Lung (tissue), 13 donors: ENCODE results near the gene GSTK1. TPM values are rescaled to one million over a fixed set of nuclear protein-coding genes. Genes with fewer than 3 reads are reported as not detected.

Source experiments
- ATAC-seq: fragments of 200-7000 bp; cut with Tn5 transposase; one replicate; pipeline ENCODE4 v1.9.1; 2020; ENCODE audit warnings: moderate number of reproducible peaks; ENCODE audit not compliant: insufficient read depth, low FRiP score
- DNase-seq, 3 donors: peaks; one replicate each; pipeline ENCODE4 v3.0.0-alpha.2; 2013 to 2017
- H3K27ac ChIP-seq, 2 donors: one replicate each; pipeline ENCODE4 v1.5.1; 2013; ENCODE audit warnings: mild to moderate bottlenecking in 2 of 2, moderate library complexity in 2 of 2, control low read depth in 1 of 2, inconsistent platforms in 1 of 2, low read depth in 1 of 2, low read length in 1 of 2
- H3K27me3 ChIP-seq, 3 donors: one replicate each; pipeline ENCODE4 v1.5.1; 2013; ENCODE audit warnings: low read length in 2 of 3; ENCODE audit not compliant: control insufficient read depth in 3 of 3, insufficient read depth in 3 of 3
- H3K36me3 ChIP-seq, 4 donors: one replicate each; pipeline ENCODE4 v1.5.1; 2013; ENCODE audit warnings: low read length in 4 of 4, mild to moderate bottlenecking in 1 of 4, moderate library complexity in 1 of 4; ENCODE audit not compliant: control insufficient read depth in 4 of 4, insufficient read depth in 4 of 4
- H3K4me1 ChIP-seq, 5 donors: one replicate each; pipeline ENCODE4 v1.5.1; 2013; ENCODE audit warnings: low read length in 5 of 5, mild to moderate bottlenecking in 2 of 5, moderate library complexity in 1 of 5; ENCODE audit not compliant: control insufficient read depth in 5 of 5, insufficient read depth in 5 of 5
- H3K4me3 ChIP-seq: one replicate; pipeline ENCODE4 v1.5.1; 2013; ENCODE audit warnings: mild to moderate bottlenecking, control low read depth, moderate library complexity
- H3K9ac ChIP-seq, 2 donors: one replicate each; pipeline ENCODE4 v1.5.1; 2013; ENCODE audit warnings: low read length in 2 of 2, control low read depth in 1 of 2; ENCODE audit not compliant: insufficient read depth in 1 of 2
- H3K9me3 ChIP-seq, 4 donors: one replicate each; pipeline ENCODE4 v1.5.1; 2013; ENCODE audit warnings: low read length in 3 of 4, mild to moderate bottlenecking in 1 of 4, moderate library complexity in 1 of 4; ENCODE audit not compliant: control insufficient read depth in 4 of 4, insufficient read depth in 3 of 4
- CTCF ChIP-seq: IDR thresholded peaks from 2 replicates; pipeline ENCODE4 v1.5.1; 2012; ENCODE audit warnings: mild to moderate bottlenecking; ENCODE audit errors: control extremely low read depth, extremely low read depth
- WGBS, 2 donors: extraction: QIAGEN DNeasy Blood & Tissue Kit; methylation state at CpG; one replicate each; pipeline ENCODE4 v1.1.7; 2013; 5-methylcytosine and 5-hydroxymethylcytosine counted together
- polyA plus RNA-seq, 2 donors: library from polyadenylated mRNA; stranded (reverse); fragments of 200-250 nt; gene quantifications; one replicate each; pipeline ENCODE4 v1.2.1, GENCODE V29; 2013
- small RNA-seq: library from RNA; depleted of rRNA; stranded (forward); fragments of <200 nt; gene quantifications from one replicate; pipeline ENCODE3, GENCODE V24; 2014; ENCODE audit warnings: low replicate concordance
- total RNA-seq, 2 donors: library from RNA; depleted of rRNA in 1 of 2; stranded (reverse); fragments of >200 nt in 1 of 2; gene quantifications; one replicate each; pipeline ENCODE4 v1.2.1, GENCODE V29; 2014 to 2021
- donor health status: control.
- donor health status: control.
- donor health status: Bipolar disorder and iron deficiency.
- donor health status: healthy.
- donor health status: DM: yes; HTN: yes; CAD: no.

Gene GSTK1
- total and polyA plus RNA-seq, 4 donors: 110 to 130 (median 119) TPM

DNA sequence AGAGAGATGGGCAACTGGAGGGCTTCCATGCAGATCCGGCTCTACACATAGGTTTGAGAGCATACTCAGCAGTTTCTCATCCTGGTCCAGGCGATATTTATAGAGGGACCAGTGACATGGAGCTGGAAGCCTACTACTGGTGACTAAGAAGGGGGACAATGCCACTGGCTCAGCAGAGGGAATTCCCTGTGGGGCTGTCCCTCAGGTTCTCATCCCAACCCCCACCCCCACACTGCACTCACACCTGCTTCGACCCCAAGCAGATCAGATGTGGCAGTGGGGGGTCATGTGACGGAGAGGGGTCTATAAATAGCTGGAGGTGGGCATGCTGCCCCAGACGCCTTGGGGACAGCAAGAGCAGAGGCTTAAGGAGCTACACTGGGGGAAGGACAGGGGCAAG is 52.5 kb downstream of the GSTK1 start, which contains the start of gene CLCN1:
Gene CLCN1, plus strand, starts transcription at position 336 of the 400 bp plus-strand sequence. CDS start 102 bp downstream, outside the sequence.
- H3K36me3 ChIP-seq: no peaks in the 10 kb centered on the region
- 88 to 93% methylated on average over 5 of the region's 5 CpGs for WGBS, 2 donors
- no peak within 1 kb of the TSS for H3K4me3 ChIP-seq
- H3K9me3 ChIP-seq: no peaks in the 10 kb centered on the region
- H3K4me1 ChIP-seq: no peaks in the 10 kb centered on the region
- ATAC-seq (no peak), DNase-seq (no peak)
- no peak within 1 kb of the TSS for H3K27ac ChIP-seq
- no peaks in the 10 kb centered on the region for H3K27me3 ChIP-seq
- no peak within 1 kb of the TSS for H3K9ac ChIP-seq
- no peak for TF ChIP-seq CTCF

GRCh38 chr7:143316492-143316891 is 53.3 kb downstream of the GSTK1 start:
- Histone ChIP-seq H3K4me1 (no peaks in the 10 kb centered on the region), H3K27ac (no peak overlapping the region), H3K27me3 (no peaks in the 10 kb centered on the region), H3K9me3 (no peaks in the 10 kb centered on the region), H3K4me3 (no peak overlapping the region), H3K9ac (no peak overlapping the region), H3K36me3 (no peaks in the 10 kb centered on the region)
- DNase-seq (no peak), ATAC-seq (no peak)
- no peak for TF ChIP-seq CTCF
- 33 to 49% methylated on average over 4 of the region's 4 CpGs for WGBS, 2 donors

DNA sequence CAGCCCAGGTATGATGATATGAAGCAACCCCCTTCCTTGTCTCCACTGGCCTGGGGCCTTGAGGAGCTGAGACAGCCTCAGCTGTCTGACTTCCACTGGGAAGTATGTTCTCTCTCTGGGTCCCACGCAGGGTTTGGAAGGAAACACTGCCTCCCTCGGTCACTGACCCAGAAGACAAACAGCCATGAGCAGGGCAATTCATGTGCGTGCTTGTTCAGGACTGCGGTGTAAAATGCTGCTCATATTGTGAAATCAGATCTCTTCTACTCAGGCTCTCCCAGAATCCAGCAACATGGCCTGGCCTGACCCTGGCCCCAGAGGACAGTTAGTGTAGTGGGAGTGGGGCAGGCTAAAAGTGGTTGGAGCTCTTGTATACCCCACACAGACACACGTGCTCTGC is 55.4 kb downstream of the GSTK1 start:
- Histone ChIP-seq H3K36me3 (no peaks in the 10 kb centered on the region), H3K4me3 (no peak overlapping the region), H3K4me1 (peaks cover 0 to 11% (median 0%) of the 10 kb centered on the region in 5 donors), H3K27ac (no peak overlapping the region), H3K9me3 (no peaks in the 10 kb centered on the region), H3K27me3 (no peaks in the 10 kb centered on the region), H3K9ac (no peak overlapping the region)
- ATAC-seq (no peak), DNase-seq (peak in 1 of 3 donors; percentile 13)
- no peak for TF ChIP-seq CTCF
- 50 to 53% methylated on average over 5 of the region's 5 CpGs for WGBS, 2 donors

Small RNAs within 50 kb of the gene (small RNA-seq; reads per million reads assigned to genes)
- gene AC073342.3 (not detected), gene RN7SL481P (not detected), gene RN7SL535P (not detected)

Other genes starting within 250 kb of the GSTK1 start
- gene OR9A2, start 236.3 kb upstream of the GSTK1 start, total RNA-seq: under 1 TPM in 1 of 2 donors, not detected in 1; 0.82 TPM
- not detected for gene OR9A2, start 236.3 kb upstream of the GSTK1 start, polyA plus RNA-seq
- gene OR6V1, start 211.1 kb upstream of the GSTK1 start, total RNA-seq: not detected
- not detected for gene OR6V1, start 211.1 kb upstream of the GSTK1 start, polyA plus RNA-seq
- gene PIP, start 131.4 kb upstream of the GSTK1 start, total RNA-seq: 10 to 100 TPM in 1 of 2 donors, 1 to 10 TPM in 1; 1.5 to 37.1 TPM
- 10 to 100 TPM; 35.3 to 43.4 TPM for gene PIP, start 131.4 kb upstream of the GSTK1 start, polyA plus RNA-seq
- not detected for gene TAS2R39, start 80.0 kb upstream of the GSTK1 start, total RNA-seq
- not detected for gene TAS2R39, start 80.0 kb upstream of the GSTK1 start, polyA plus RNA-seq
- not detected for gene TAS2R40, start 41.4 kb upstream of the GSTK1 start, total RNA-seq
- gene TAS2R40, start 41.4 kb upstream of the GSTK1 start, polyA plus RNA-seq: under 1 TPM in 1 of 2 donors, not detected in 1; 0.07 TPM
- gene TMEM139, start 21.5 kb downstream of the GSTK1 start, total RNA-seq: 10 to 100 TPM; 12.2 to 26.9 TPM
- gene TMEM139, start 21.5 kb downstream of the GSTK1 start, polyA plus RNA-seq: 10 to 100 TPM in 1 of 2 donors, 1 to 10 TPM in 1; 8.4 to 31.8 TPM
- gene CASP2, start 24.9 kb downstream of the GSTK1 start, total RNA-seq: 10 to 100 TPM; 37.4 to 40.0 TPM
- gene CASP2, start 24.9 kb downstream of the GSTK1 start, polyA plus RNA-seq: 1 to 10 TPM; 7.7 to 9.3 TPM
- under 1 TPM in 1 of 2 donors, not detected in 1; 0.18 TPM for gene CLCN1, start 52.7 kb downstream of the GSTK1 start, total RNA-seq
- gene CLCN1, start 52.7 kb downstream of the GSTK1 start, polyA plus RNA-seq: under 1 TPM in 1 of 2 donors, not detected in 1; 0.06 TPM
- gene FAM131B, start 99.3 kb downstream of the GSTK1 start, total RNA-seq: 1 to 10 TPM in 1 of 2 donors, under 1 TPM in 1; 0.80 to 1.1 TPM
- gene FAM131B, start 99.3 kb downstream of the GSTK1 start, polyA plus RNA-seq: under 1 TPM; 0.18 to 0.29 TPM
- gene ZYX, start 117.9 kb downstream of the GSTK1 start, total RNA-seq: 100 to 1,000 TPM; 100 to 310 TPM
- gene ZYX, start 117.9 kb downstream of the GSTK1 start, polyA plus RNA-seq: 100 to 1,000 TPM in 1 of 2 donors, 10 to 100 TPM in 1; 98.9 to 266 TPM
- gene EPHA1, start 145.4 kb downstream of the GSTK1 start, total RNA-seq: 10 to 100 TPM in 1 of 2 donors, 1 to 10 TPM in 1; 6.1 to 13.3 TPM
- gene EPHA1, start 145.4 kb downstream of the GSTK1 start, polyA plus RNA-seq: 1 to 10 TPM; 4.2 to 5.7 TPM
- 1 to 10 TPM in 1 of 2 donors, not detected in 1; 1.0 TPM for gene TAS2R60, start 180.0 kb downstream of the GSTK1 start, total RNA-seq
- under 1 TPM in 1 of 2 donors, not detected in 1; 0.05 TPM for gene TAS2R60, start 180.0 kb downstream of the GSTK1 start, polyA plus RNA-seq
- under 1 TPM in 1 of 2 donors, not detected in 1; 0.77 TPM for gene TAS2R41, start 214.4 kb downstream of the GSTK1 start, total RNA-seq
- not detected for gene TAS2R41, start 214.4 kb downstream of the GSTK1 start, polyA plus RNA-seq